ENCODE results near the gene TRIP13. TPM values are rescaled to one million over a fixed set of nuclear protein-coding genes. Genes with fewer than 3 reads are reported as not detected.

Gene TRIP13
- total RNA-seq, 6 experiments from 2014 or later = 16.5 to 40.4 (median 35.8) TPM

DNA sequence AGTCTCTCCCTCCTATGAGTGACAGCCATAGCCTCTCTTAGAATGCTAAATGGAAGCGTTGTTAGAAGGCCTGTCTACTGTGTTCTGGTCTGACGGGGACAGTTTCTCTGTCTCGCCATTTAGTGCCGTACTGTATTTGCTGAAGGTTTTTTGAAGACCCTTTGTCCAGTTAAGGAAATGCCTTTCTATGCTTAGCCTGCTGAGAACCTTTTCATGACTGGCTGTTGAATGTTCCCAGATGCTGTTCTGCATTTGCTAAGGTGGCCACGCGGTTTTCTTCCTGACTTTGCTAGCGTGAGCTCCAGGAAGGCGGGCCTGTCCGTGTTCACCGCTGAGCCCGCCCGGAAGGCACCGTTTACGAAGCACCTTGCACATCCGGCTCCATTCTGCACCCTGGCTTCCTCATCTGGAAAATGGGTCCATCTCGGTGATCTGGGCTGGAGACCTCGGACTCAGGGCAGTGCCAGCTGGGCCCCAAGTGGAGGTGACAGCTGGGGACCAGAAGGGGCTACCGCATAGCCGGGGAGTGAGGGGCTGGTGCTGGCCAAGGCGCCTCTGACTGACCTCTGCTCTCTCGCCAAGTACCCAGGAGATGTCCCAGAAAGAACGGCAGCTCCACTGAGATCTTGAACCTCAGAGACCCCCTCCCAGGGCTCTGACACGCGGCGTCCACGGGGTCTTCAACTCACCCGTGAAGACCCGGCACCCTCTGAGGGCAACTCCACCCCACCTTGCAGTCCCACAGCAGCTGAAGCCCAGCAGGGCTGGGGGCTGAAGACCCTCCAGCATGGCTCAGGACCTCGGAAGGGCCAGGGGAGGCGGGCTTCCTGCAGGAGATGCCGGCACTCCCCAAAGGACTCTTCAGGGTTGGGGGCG lies 63.4 kb downstream of the TRIP13 start:
- no peak for DNase-seq
- H3K4me3 Mint-ChIP-seq = no peak overlapping the region; the same call in 1 of the 2 replicates
- TF ChIP-seq, protein P1, sequence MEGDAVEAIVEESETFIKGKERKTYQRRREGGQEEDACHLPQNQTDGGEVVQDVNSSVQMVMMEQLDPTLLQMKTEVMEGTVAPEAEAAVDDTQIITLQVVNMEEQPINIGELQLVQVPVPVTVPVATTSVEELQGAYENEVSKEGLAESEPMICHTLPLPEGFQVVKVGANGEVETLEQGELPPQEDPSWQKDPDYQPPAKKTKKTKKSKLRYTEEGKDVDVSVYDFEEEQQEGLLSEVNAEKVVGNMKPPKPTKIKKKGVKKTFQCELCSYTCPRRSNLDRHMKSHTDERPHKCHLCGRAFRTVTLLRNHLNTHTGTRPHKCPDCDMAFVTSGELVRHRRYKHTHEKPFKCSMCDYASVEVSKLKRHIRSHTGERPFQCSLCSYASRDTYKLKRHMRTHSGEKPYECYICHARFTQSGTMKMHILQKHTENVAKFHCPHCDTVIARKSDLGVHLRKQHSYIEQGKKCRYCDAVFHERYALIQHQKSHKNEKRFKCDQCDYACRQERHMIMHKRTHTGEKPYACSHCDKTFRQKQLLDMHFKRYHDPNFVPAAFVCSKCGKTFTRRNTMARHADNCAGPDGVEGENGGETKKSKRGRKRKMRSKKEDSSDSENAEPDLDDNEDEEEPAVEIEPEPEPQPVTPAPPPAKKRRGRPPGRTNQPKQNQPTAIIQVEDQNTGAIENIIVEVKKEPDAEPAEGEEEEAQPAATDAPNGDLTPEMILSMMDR (IDR thresholded peaks at IDR 0.05) = no peak
- H3K27ac Mint-ChIP-seq = no peak overlapping the region
- H3K36me3 Mint-ChIP-seq (ENCODE audit: low read depth) = no peaks in the 10 kb centered on the region
- peaks cover 6% of the 10 kb centered on the region for H3K9me3 Mint-ChIP-seq
- H3K4me1 Mint-ChIP-seq (ENCODE audit: low read depth) = peaks cover 20% of the 10 kb centered on the region
- peaks cover 42% of the 10 kb centered on the region for H3K27me3 Mint-ChIP-seq (ENCODE audit: insufficient read depth)

GRCh38 chr5:956941-957747 lies 64.5 kb downstream of the TRIP13 start:
- Mint-ChIP-seq H3K9me3 (no peaks in the 10 kb centered on the region), H3K4me3 (peak overlapping the region; percentile 60), H3K27me3 (ENCODE audit: insufficient read depth) (peaks cover 37% of the 10 kb centered on the region), H3K36me3 (ENCODE audit: low read depth) (no peaks in the 10 kb centered on the region), H3K27ac (peak overlapping the region; percentile 69), H3K4me1 (ENCODE audit: low read depth) (peaks cover 20% of the 10 kb centered on the region)
- TF ChIP-seq, protein P1 (IDR thresholded peaks at IDR 0.05) = peak; percentile 81
- peak; percentile 82 for DNase-seq

GRCh38 chr5:957748-958485 lies 65.2 kb downstream of the TRIP13 start:
- peaks cover 20% of the 10 kb centered on the region for H3K4me1 Mint-ChIP-seq (ENCODE audit: low read depth)
- DNase-seq = no peak
- TF ChIP-seq, protein P1 (IDR thresholded peaks at IDR 0.05) = no peak

DNA sequence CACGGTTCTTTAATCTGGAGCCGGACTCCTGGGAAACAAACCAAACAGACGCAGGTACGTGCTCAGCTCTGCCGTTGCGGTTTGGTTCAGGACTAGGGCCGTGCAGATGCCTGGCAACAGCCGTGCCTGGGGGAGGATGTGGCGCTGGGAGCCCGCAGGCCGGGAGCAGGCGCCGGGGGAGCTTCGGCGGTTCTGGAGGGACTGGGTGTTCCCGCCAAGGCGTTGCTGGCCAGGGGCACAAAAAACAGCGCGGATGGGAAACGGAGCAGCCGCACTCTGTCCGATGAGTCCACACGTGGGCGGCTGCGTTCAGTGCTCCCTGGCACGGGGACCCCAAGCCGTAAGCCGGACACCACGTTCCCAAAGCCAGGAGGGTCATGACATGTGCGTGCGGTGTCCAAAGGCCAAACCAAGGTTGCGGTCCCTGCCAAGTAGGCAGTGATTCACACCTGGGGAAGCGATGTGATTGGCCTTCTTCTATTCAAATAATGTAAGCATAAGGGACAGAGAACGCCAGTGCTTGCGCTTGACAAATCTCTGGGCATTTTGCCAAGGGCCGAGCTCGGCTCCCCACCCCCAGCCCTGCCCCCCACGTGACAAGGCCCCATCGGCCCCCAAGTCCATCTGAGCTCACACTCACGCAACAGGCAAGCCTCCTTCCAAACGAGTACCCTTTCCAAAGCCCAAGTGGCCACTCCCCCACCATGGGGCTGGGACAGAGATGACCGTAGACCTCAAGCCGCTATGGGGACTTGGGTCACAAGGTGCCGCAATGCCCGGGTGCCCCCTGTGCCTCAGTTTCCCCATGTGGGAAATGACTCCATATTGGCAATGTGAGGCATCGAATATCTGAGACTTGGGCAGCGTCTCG lies 66.3 kb downstream of the TRIP13 start:
- no peak for DNase-seq
- Mint-ChIP-seq H3K27ac (no peak overlapping the region), H3K4me3 (peak overlapping the region; percentile 11; the same call in 1 of the 2 replicates), H3K4me1 (ENCODE audit: low read depth) (peaks cover 25% of the 10 kb centered on the region), H3K36me3 (ENCODE audit: low read depth) (no peaks in the 10 kb centered on the region), H3K27me3 (ENCODE audit: insufficient read depth) (peaks cover 38% of the 10 kb centered on the region), H3K9me3 (no peaks in the 10 kb centered on the region)
- TF ChIP-seq, protein P1 (IDR thresholded peaks at IDR 0.05) = no peak

More at GRCh38 chr5:957748-958485, 65.2 kb downstream of the TRIP13 start:
- peak overlapping the region; percentile 69 for H3K27ac Mint-ChIP-seq
- H3K27me3 Mint-ChIP-seq (ENCODE audit: insufficient read depth) = peaks cover 37% of the 10 kb centered on the region
- no peaks in the 10 kb centered on the region for H3K36me3 Mint-ChIP-seq (ENCODE audit: low read depth)
- H3K9me3 Mint-ChIP-seq = no peaks in the 10 kb centered on the region
- H3K4me3 Mint-ChIP-seq = no peak overlapping the region; the same call in 1 of the 2 replicates
